Endothelial cell of umbilical vein (primary cell): Measurements from ENCODE around the gene COL6A3. TPM values are rescaled to one million over a fixed set of nuclear protein-coding genes. Genes with fewer than 3 reads are reported as not detected.

Experiments used
- BruUV-seq: library from RNA; stranded (reverse); fragments of 400-500 nt; replicated peaks from 2 replicates; lab custom pipeline; 2021; lab: Mats Ljungman, UMichigan
- CTCF ChIA-PET: fragments of 300-600, 350-600 bp; sonication (Branson Sonifier 250); formaldehyde crosslinking; loops from one replicate; lab custom pipeline; 2021; ENCODE audit warnings: antibody characterized with exemption, inconsistent platforms; lab: Charles Lee
- POLR2A ChIA-PET: fragments of 300-600, 350-600 bp; sonication (Branson Sonifier 250); formaldehyde crosslinking; loops from one replicate; lab custom pipeline; 2021; ENCODE audit warnings: antibody characterized with exemption, inconsistent platforms; lab: Charles Lee
- DNase-seq: peaks from one replicate; pipeline ENCODE4 v3.0.0-alpha.2; 2011; ENCODE audit warnings: low read depth, low spot score
- FAIRE-seq: peaks from 2 replicates; lab custom pipeline; 2011; peaks lifted over from hg19 to GRCh38; lab: Jason Lieb, UNC
- H2AFZ ChIP-seq: 2 replicates; pipeline ENCODE4 v1.6.0; 2012; ENCODE audit warnings: low read depth, low read length, control low read depth, inconsistent platforms
- H3K27ac ChIP-seq: 2 replicates; pipeline ENCODE4 v1.5.1; 2011; ENCODE audit warnings: low read depth, mild to moderate bottlenecking, control low read depth, low read length, moderate library complexity; ENCODE audit not compliant: insufficient read depth
- H3K27me3 ChIP-seq, 2 experiments: 2 replicates each; pipeline versions ENCODE4 v1.6.0 to v1.6.1; 2011; ENCODE audit warnings: low read length in 2 of 2, mixed read lengths in 1 of 2; ENCODE audit not compliant: control insufficient read depth in 2 of 2, insufficient read depth in 2 of 2
- H3K36me3 ChIP-seq, 2 experiments: 2 replicates in 1 of 2; 3 replicates in 1 of 2; pipeline ENCODE4 v1.5.1; 2011; ENCODE audit warnings: low read length in 2 of 2, mild to moderate bottlenecking in 1 of 2, moderate library complexity in 1 of 2; ENCODE audit not compliant: control insufficient read depth in 2 of 2, insufficient read depth in 2 of 2; ENCODE audit errors: extremely low read depth in 1 of 2
- H3K4me1 ChIP-seq: 3 replicates; pipeline ENCODE4 v1.5.1; 2011; ENCODE audit warnings: mild to moderate bottlenecking, low read length; ENCODE audit not compliant: control insufficient read depth, insufficient read depth; ENCODE audit errors: extremely low read depth
- H3K4me2 ChIP-seq: 2 replicates; pipeline ENCODE4 v1.6.1; 2011; ENCODE audit warnings: low read length, control low read depth, mixed read lengths; ENCODE audit not compliant: insufficient read depth
- H3K4me3 ChIP-seq, 3 experiments: fragments of 200-600 bp in 1 of 3; sonication (generic), shearing (Covaris generic) in 1 of 3; replicated peaks in 1 of 3; 2 replicates each; pipeline ENCODE4 v1.5.1; 2011 to 2016; ENCODE audit warnings: control low read depth in 3 of 3, low read length in 3 of 3, mild to moderate bottlenecking in 2 of 3, inconsistent platforms in 1 of 3, low read depth in 1 of 3, moderate library complexity in 1 of 3; ENCODE audit not compliant: insufficient read depth in 1 of 3
- H3K79me2 ChIP-seq: 2 replicates; pipeline ENCODE4 v1.6.0; 2012; ENCODE audit warnings: low read length, inconsistent platforms; ENCODE audit not compliant: control insufficient read depth, insufficient read depth
- H3K9ac ChIP-seq: replicated peaks from 2 replicates; pipeline ENCODE3; 2011; ENCODE audit warnings: low read length, control low read depth; ENCODE audit not compliant: insufficient read depth; ENCODE audit errors: extremely low read depth
- H3K9me1 ChIP-seq: replicated peaks from 3 replicates; pipeline ENCODE4 v1.6.0; 2011; ENCODE audit warnings: mild to moderate bottlenecking, low read length; ENCODE audit not compliant: control insufficient read depth, insufficient read depth; ENCODE audit errors: extremely low read depth
- H3K9me3 ChIP-seq: replicated peaks from 2 replicates; pipeline ENCODE4 v1.5.1; 2012; ENCODE audit warnings: low read length, inconsistent platforms; ENCODE audit not compliant: control insufficient read depth, insufficient read depth
- H4K20me1 ChIP-seq: replicated peaks from 2 replicates; pipeline ENCODE3; 2011; ENCODE audit warnings: mild to moderate bottlenecking, low read length; ENCODE audit not compliant: control insufficient read depth, insufficient read depth; ENCODE audit errors: extremely low read depth
- CTCF ChIP-seq, 2 donors: IDR thresholded peaks; 1 replicate in 1 of 2; 2 replicates in 1 of 2; pipeline ENCODE4 v1.5.1; 2011; ENCODE audit warnings: low read length in 2 of 2, mild to moderate bottlenecking in 2 of 2, moderate library complexity in 2 of 2, control low read depth in 1 of 2, inconsistent platforms in 1 of 2, low read depth in 1 of 2; ENCODE audit not compliant: insufficient read depth in 1 of 2; ENCODE audit errors: extremely low read depth in 1 of 2
- EZH2 ChIP-seq: IDR thresholded peaks from 2 replicates; pipeline ENCODE4 v1.6.1; 2012; ENCODE audit warnings: borderline replicate concordance, low read depth, mild to moderate bottlenecking, moderate library complexity, low read length, inconsistent platforms; ENCODE audit not compliant: severe bottlenecking
- GATA2 ChIP-seq: IDR thresholded peaks from 2 replicates; pipeline ENCODE4 v1.7.0; 2011; ENCODE audit warnings: low read depth, mild to moderate bottlenecking, moderate library complexity, mixed read lengths, low read length; ENCODE audit not compliant: insufficient read length, insufficient read depth
- JUN ChIP-seq: IDR thresholded peaks from 2 replicates; pipeline ENCODE4 v1.6.1; 2011; ENCODE audit warnings: borderline replicate concordance, low read depth; ENCODE audit not compliant: insufficient read length, insufficient read depth
- MYC ChIP-seq: IDR thresholded peaks from one replicate; pipeline ENCODE4 v1.6.1; 2011; ENCODE audit warnings: mild to moderate bottlenecking, low read depth, low read length
- POLR2A ChIP-seq: IDR thresholded peaks from 2 replicates; pipeline ENCODE4 v1.6.1; 2012; ENCODE audit warnings: low read depth, mild to moderate bottlenecking, control low read depth, low read length
- POLR2AphosphoS5 ChIP-seq: IDR thresholded peaks from 2 replicates; pipeline ENCODE4 v1.6.1; 2012; ENCODE audit warnings: low read depth, mild to moderate bottlenecking, control low read depth, low read length, moderate library complexity; ENCODE audit not compliant: insufficient read depth
- dilution Hi-C: fragments of 300-500 bp; cut with MboI; formaldehyde crosslinking; loops from one replicate; pipeline ENCODE4 v1.15.0; 2019; ENCODE audit warnings: low sequenced_read_pairs; ENCODE audit not compliant: extremely low pct_ligation_motif_present
- intact Hi-C: fragments of 100-400 bp; cut with micrococcal nuclease; formaldehyde crosslinking; loops from one replicate; pipeline ENCODE4 v1.10.0; 2022
- polyA plus RNA-seq, 4 experiments: library from polyadenylated mRNA; depleted of rRNA in 3 of 4; stranded (reverse) in 3 of 4; unstranded in 1 of 4; fragments of >200 nt; gene quantifications; 2 replicates each; pipeline versions ENCODE4 v1.2.1 to v1.2.3, GENCODE V29; 2011 to 2012; ENCODE audit warnings: missing spikeins in 1 of 4
- total RNA-seq: library from RNA; stranded (reverse); gene quantifications from 2 replicates; pipeline ENCODE4 v1.2.3, GENCODE V29; 2021

COL6A3 gene
- total and polyA plus RNA-seq, 2 donors (not counting 3 experiments of a cell fraction or from before 2014, with no cell fraction given), result 0.03 TPM; not detected in 1

- Histone ChIP-seq H3K4me3 (no peak overlapping the region), H3K4me2 (no peak overlapping the region), H3K36me3 (no peaks in the 10 kb centered on the region), H3K27ac (no peak overlapping the region), H2AFZ (no peak overlapping the region), H3K9me3 (no peaks in the 10 kb centered on the region), H3K9ac (no peak overlapping the region), H3K27me3 (peaks cover 5 to 12% of the 10 kb centered on the region in 2 experiments), H3K9me1 (no peaks in the 10 kb centered on the region), H3K4me1 (no peaks in the 10 kb centered on the region), H3K79me2 (no peaks in the 10 kb centered on the region), H4K20me1 (no peaks in the 10 kb centered on the region)
- intact Hi-C loops, result no loop called here
- CTCF ChIA-PET, result no interaction called here
- DNase-seq, result no peak
- BruUV-seq, result no TSS peak
- no peak for TF ChIP-seq MYC
- TF ChIP-seq CTCF (IDR thresholded peaks at IDR 0.05; ENCODE audit: extremely low read depth in 1 of 2, insufficient read depth in 1 of 2, low read depth in 1 of 2, low read length in 2 of 2), result no peak
- no peak for TF ChIP-seq GATA2
- TF ChIP-seq JUN, result no peak
- no peak for TF ChIP-seq POLR2AphosphoS5
- no peak for TF ChIP-seq POLR2A
- TF ChIP-seq EZH2, result no peak
- POLR2A ChIA-PET, result no interaction called here
- FAIRE-seq, result no peak
- dilution Hi-C loops, result no loop called here
These were observed 83.4 kb downstream of the COL6A3 start for GRCh38 chr2:237330541-237330940.
